ENCODE measurements around the gene CEP128. TPM values are rescaled to one million over a fixed set of nuclear protein-coding genes. Genes with fewer than 3 reads are reported as not detected.

The CEP128 gene
- total and polyA plus RNA-seq, 2 experiments from 2014 or later = 2.4 to 5.2 TPM

- Histone ChIP-seq H2AFZ (no peak overlapping the region), H3K4me2 (ENCODE audit: unreplicated experiment) (no peak overlapping the region)
- peak; percentile 48 for DNase-seq
Measured at GRCh38 chr14:80973931-80974641, 32.5 kb upstream of the CEP128 start.

DNA sequence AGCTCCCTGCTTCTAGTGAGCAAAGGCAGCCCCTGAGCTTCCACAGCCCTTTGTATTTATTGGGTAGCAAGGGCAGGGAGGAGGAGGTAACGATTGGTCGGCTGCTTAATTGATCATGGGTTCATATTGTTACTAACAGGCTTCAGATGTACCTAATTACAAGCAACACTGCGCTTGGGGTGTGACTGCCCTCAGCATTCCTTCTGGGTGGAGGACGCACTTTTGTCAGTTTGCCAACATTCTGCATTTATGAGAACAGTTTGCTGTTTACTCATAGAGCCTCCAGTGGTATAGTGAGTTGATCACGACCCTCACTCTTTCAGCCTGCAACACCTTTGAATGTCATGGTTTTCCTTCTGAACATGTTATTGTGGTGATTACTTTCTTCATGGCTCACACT, 23.5 kb upstream of the CEP128 start:
- in situ Hi-C loops (cut with MboI) = no loop called here
- WGBS, 2 experiments (ENCODE audit: low coverage in 1 of 2, low lambda C conversion rate in 2 of 2, missing lambda C conversion rate in 2 of 2) = 2 to 3% methylated on average over 5 of the region's 5 CpGs
- Histone ChIP-seq H3K4me2 (ENCODE audit: unreplicated experiment) (no peak overlapping the region), H3K27ac (no peak overlapping the region), H3K4me3 (no peak overlapping the region), H3K79me2 (ENCODE audit: insufficient read depth) (no peaks in the 10 kb centered on the region), H3K9ac (no peak overlapping the region), H2AFZ (no peak overlapping the region), H3K9me3 (ENCODE audit: low read depth) (no peaks in the 10 kb centered on the region), H3F3A (ENCODE audit: insufficient read depth) (no peaks in the 10 kb centered on the region), H4K20me1 (ENCODE audit: insufficient read depth) (no peaks in the 10 kb centered on the region), H3K27me3 (replicated peaks; ENCODE audit: insufficient read depth) (peaks cover 5% of the 10 kb centered on the region), H3K4me1 (ENCODE audit: insufficient read depth) (no peaks in the 10 kb centered on the region), H3K36me3 (ENCODE audit: low read depth) (no peaks in the 10 kb centered on the region), H3K9me2 (ENCODE audit: insufficient read depth) (no peaks in the 10 kb centered on the region)
- TF ChIP-seq EZH2phosphoT487 (IDR thresholded peaks at IDR 0.05; ENCODE audit: insufficient read depth, low read depth) = no peak
- no peak for TF ChIP-seq EZH2 (IDR thresholded peaks at IDR 0.05; ENCODE audit: insufficient read depth, poor library complexity, severe bottlenecking)
- peak; percentile 31 for DNase-seq

More at GRCh38 chr14:80973931-80974641, 32.5 kb upstream of the CEP128 start:
- Histone ChIP-seq H3K4me1 (ENCODE audit: insufficient read depth) (0 out of 2 replicates have a peak, but pooled peaks cover 7% of the 10 kb centered on the region), H3K4me3 (no peak overlapping the region), H3K36me3 (ENCODE audit: low read depth) (no peaks in the 10 kb centered on the region), H3K27ac (no peak overlapping the region), H3K27me3 (replicated peaks; ENCODE audit: insufficient read depth) (peaks cover 11% of the 10 kb centered on the region), H3K9me2 (ENCODE audit: insufficient read depth) (no peaks in the 10 kb centered on the region), H4K20me1 (ENCODE audit: insufficient read depth) (no peaks in the 10 kb centered on the region), H3K79me2 (ENCODE audit: insufficient read depth) (no peaks in the 10 kb centered on the region), H3K9me3 (ENCODE audit: low read depth) (no peaks in the 10 kb centered on the region), H3K9ac (no peak overlapping the region), H3F3A (ENCODE audit: insufficient read depth) (0 out of 2 replicates have a peak, but pooled peaks cover 3% of the 10 kb centered on the region)
- 12 to 18% methylated on average over 5 of the region's 5 CpGs for WGBS, 2 experiments (ENCODE audit: low coverage in 1 of 2, low lambda C conversion rate in 2 of 2, missing lambda C conversion rate in 2 of 2)
- in situ Hi-C loops (cut with MboI) = no loop called here
- TF ChIP-seq EZH2 (IDR thresholded peaks at IDR 0.05; ENCODE audit: insufficient read depth, poor library complexity, severe bottlenecking) (no peak), EZH2phosphoT487 (IDR thresholded peaks at IDR 0.05; ENCODE audit: insufficient read depth, low read depth) (no peak)

DNA sequence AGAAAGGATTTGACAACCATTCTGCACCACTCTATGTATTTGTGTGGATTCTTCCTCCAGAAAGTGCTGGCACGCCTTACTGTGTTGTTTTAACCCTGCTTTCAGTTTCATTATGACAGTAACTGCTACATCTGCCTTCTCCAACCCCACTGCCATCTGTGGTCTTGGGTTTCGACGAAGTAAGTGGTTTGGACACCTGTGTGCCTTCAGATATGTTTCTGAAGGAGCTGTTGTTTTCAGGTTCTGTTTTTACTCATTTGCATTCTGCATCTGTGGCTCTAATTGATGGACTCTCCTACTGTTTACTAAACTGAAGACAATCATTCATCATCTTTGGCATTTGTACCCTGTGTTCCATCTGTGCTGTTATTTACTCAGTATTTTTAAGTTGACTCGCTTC, 18.0 kb upstream of the CEP128 start:
- DNase-seq = no peak
- no peaks in the 10 kb centered on the region for H3K79me2 ChIP-seq (ENCODE audit: insufficient read depth)
- H3K9me3 ChIP-seq (ENCODE audit: low read depth) = no peaks in the 10 kb centered on the region
- in situ Hi-C loops (cut with MboI) = no loop called here
- 47 to 58% methylated on average over 4 of the region's 4 CpGs for WGBS, 2 experiments (ENCODE audit: low coverage in 1 of 2, low lambda C conversion rate in 2 of 2, missing lambda C conversion rate in 2 of 2)
- H4K20me1 ChIP-seq (ENCODE audit: insufficient read depth) = no peaks in the 10 kb centered on the region
- H3K4me3 ChIP-seq = no peak overlapping the region
- peaks cover 2% of the 10 kb centered on the region; the same call in 1 of the 2 replicates for H3K4me1 ChIP-seq (ENCODE audit: insufficient read depth)
- no peaks in the 10 kb centered on the region for H3K9me2 ChIP-seq (ENCODE audit: insufficient read depth)
- peaks cover 18% of the 10 kb centered on the region; the same call in 1 of the 2 replicates for H3K27me3 ChIP-seq (replicated peaks; ENCODE audit: insufficient read depth)
- H3F3A ChIP-seq (ENCODE audit: insufficient read depth) = peaks cover 1% of the 10 kb centered on the region; the same call in 1 of the 2 replicates
- TF ChIP-seq EZH2phosphoT487 (IDR thresholded peaks at IDR 0.05; ENCODE audit: insufficient read depth, low read depth) = no peak
- TF ChIP-seq EZH2 (IDR thresholded peaks at IDR 0.05; ENCODE audit: insufficient read depth, poor library complexity, severe bottlenecking) = no peak
- no peak overlapping the region for H2AFZ ChIP-seq
- no peak overlapping the region for H3K27ac ChIP-seq
- H3K4me2 ChIP-seq (ENCODE audit: unreplicated experiment) = no peak overlapping the region
- no peak overlapping the region for H3K9ac ChIP-seq
- H3K36me3 ChIP-seq (ENCODE audit: low read depth) = no peaks in the 10 kb centered on the region

DNA sequence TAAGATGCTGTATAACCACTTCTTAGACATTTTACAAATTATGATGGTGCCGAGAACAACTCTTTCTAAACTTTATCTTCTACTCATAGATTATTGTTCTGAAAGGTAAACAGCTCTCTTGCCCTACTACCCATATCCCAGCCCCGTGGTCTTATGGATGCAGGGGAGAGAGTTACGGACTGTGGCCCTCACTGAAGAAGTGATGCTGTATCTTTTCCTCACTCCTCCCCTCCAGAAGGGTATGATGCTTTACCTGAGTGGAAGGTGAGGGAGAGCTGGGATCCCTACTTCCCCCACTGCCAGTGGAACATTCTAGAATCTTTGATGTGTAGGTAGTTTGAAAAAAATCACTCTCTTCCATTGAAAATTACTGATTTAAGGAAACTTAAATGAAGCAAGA, 17.4 kb upstream of the CEP128 start:
- TF ChIP-seq EZH2phosphoT487 (IDR thresholded peaks at IDR 0.05; ENCODE audit: insufficient read depth, low read depth) (no peak), EZH2 (IDR thresholded peaks at IDR 0.05; ENCODE audit: insufficient read depth, poor library complexity, severe bottlenecking) (no peak)
- WGBS, 2 experiments (ENCODE audit: low coverage in 1 of 2, low lambda C conversion rate in 2 of 2, missing lambda C conversion rate in 2 of 2) = 61% methylated on average over 3 of the region's 3 CpGs
- Histone ChIP-seq H3K9me2 (ENCODE audit: insufficient read depth) (no peaks in the 10 kb centered on the region), H2AFZ (no peak overlapping the region), H3K4me1 (ENCODE audit: insufficient read depth) (peaks cover 4% of the 10 kb centered on the region; the same call in 1 of the 2 replicates), H3K9ac (no peak overlapping the region), H3K27me3 (replicated peaks; ENCODE audit: insufficient read depth) (peaks cover 18% of the 10 kb centered on the region; the same call in 1 of the 2 replicates), H4K20me1 (ENCODE audit: insufficient read depth) (no peaks in the 10 kb centered on the region), H3K36me3 (ENCODE audit: low read depth) (no peaks in the 10 kb centered on the region), H3F3A (ENCODE audit: insufficient read depth) (peaks cover 4% of the 10 kb centered on the region; the same call in 1 of the 2 replicates), H3K79me2 (ENCODE audit: insufficient read depth) (no peaks in the 10 kb centered on the region), H3K4me3 (no peak overlapping the region), H3K27ac (no peak overlapping the region), H3K9me3 (ENCODE audit: low read depth) (no peaks in the 10 kb centered on the region), H3K4me2 (ENCODE audit: unreplicated experiment) (no peak overlapping the region)
- in situ Hi-C loops (cut with MboI) = no loop called here
- no peak for DNase-seq
